Measurements from ENCODE around the gene FBXO21.
A peak's percentile ranks its signal among the peaks of the same experiment; 100 is the strongest.
"Not testable (repeated sequence)": the region's sequence is repeated elsewhere in the genome, so short reads cannot be mapped to it uniquely, and the experiment has no call there.

FBXO21 gene

DNA sequence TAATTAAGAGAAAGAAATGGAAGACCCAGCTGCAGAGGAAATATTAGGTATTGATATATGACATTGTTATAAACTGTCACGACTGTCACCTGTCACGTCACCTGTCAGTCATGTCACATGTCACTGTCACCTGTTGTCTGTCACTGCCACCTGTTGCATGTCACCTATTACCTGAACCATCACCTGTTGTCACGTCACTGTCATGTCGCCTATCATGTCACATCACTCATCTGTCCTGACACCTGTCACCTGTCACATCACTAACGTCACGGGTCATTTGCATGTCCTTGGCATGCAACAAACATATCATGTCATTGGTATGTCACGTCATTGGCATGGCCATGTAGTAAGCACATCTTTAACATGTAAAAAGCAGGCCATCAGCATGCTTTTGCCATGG lies 64.5 kb downstream of the FBXO21 start:
- no peak for TF ChIP-seq GATA1 (IDR thresholded peaks at IDR 0.05; ENCODE audit: low read depth, low read length)
- no peak for TF ChIP-seq POLR2A (IDR thresholded peaks at IDR 0.05; ENCODE audit: low read length)
- DNase-seq, result no peak

DNA sequence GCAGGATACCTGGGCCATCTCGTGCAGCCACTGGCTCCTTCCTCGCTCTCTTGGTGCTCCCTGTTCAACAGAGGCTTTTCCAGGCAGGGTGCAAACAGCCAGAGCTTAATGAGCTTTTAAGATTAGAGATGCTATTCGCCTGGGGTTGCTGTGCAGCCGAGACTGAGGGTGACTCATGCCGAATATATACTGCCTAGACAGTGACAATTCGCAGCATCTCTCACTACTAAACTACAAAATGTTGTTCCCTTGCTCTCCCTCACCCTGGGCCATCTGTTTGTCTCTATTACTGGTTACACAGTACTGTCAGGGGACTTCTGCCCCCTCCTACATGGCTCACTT lies 65.0 kb downstream of the FBXO21 start:
- TF ChIP-seq POLR2A (IDR thresholded peaks at IDR 0.05; ENCODE audit: low read length), result no peak
- TF ChIP-seq GATA1 (IDR thresholded peaks at IDR 0.05; ENCODE audit: low read depth, low read length), result no peak
- no peak for DNase-seq

DNA sequence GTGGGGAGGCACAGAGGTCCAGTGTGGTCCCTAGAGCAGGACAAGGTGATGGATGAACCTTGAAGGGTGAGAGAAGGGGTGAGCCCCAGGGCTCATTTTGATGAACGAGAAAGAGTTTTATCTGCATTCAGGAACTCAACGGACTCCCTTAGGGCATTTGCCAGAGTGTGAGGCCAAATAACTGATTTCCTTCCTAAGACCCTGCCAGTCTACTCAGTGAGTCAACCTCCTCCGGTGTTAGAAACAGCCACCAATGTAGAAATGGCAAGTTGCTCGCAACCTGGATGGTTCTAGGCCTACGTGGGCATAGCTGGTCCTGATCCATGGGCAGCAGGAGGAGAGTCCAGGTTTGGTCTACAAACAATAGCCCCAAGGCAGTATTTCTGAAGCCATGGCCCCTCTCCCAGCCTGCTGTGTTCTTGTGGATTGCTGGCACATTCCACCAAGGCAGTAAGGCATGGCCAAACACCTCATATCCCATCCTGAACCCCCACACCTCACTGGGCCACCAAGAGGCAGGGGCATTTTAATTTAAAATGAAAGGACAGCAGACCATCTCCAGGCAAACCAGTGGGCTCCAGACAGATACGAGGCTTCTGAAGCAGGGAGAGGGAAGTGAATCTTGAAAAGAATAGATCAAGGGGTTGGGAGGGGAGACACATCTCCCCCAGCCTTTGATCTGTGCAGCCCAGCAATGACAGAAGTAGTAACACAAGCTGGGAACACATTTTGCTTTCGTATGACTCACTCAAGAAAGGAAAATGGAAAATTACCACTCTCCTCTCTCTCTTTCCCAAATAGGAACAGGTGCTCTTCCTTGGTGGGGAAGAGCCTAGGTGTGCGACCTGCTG lies 65.6 kb downstream of the FBXO21 start:
- DNase-seq, result no peak
- TF ChIP-seq POLR2A (IDR thresholded peaks at IDR 0.05; ENCODE audit: low read length) (no peak), GATA1 (IDR thresholded peaks at IDR 0.05; ENCODE audit: low read depth, low read length) (no peak)

DNA sequence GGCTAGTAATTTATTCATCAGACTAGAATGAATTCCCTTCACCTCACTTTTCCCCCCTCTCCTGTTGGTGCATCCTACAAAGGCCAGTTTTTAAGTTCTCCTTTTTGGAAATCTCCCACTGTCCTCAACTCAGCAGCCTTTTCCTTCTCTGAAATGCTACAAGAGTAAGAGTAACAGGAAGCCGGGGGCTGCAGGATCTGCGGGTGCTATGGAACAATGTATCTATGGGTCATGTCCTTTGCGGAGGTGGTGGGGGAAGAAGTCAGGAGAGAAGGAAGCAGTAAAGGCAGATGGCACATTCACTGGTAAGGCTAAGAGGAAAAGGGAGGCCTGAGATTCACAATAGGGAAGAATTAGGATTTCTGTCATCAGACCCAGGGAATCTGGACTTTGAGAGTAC lies 68.8 kb downstream of the FBXO21 start:
- no peak for DNase-seq
- TF ChIP-seq GATA1 (IDR thresholded peaks at IDR 0.05; ENCODE audit: low read depth, low read length) (no peak), POLR2A (IDR thresholded peaks at IDR 0.05; ENCODE audit: low read length) (no peak)

DNA sequence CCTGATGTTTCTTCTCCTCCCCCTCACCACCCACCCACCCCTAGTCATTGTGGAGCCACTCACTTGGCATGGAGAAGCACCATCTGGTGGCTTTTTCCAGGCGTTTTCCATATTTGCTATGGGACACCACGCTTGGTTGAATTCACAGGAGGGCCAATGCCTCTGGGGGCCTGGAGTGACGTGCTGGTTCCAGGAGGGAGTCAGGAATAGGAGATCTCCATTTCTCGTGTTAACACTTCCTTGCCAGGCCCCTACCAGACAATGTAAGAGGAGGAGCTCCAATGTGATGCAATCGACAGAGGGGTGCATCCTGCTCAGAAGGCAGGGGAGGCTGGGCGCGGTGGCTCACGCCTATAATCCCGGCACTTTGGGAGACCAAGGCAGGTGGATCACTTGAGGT lies 69.5 kb downstream of the FBXO21 start:
- TF ChIP-seq POLR2A (IDR thresholded peaks at IDR 0.05; ENCODE audit: low read length), result no peak
- TF ChIP-seq GATA1 (IDR thresholded peaks at IDR 0.05; ENCODE audit: low read depth, low read length), result no peak
- DNase-seq, result no peak

DNA sequence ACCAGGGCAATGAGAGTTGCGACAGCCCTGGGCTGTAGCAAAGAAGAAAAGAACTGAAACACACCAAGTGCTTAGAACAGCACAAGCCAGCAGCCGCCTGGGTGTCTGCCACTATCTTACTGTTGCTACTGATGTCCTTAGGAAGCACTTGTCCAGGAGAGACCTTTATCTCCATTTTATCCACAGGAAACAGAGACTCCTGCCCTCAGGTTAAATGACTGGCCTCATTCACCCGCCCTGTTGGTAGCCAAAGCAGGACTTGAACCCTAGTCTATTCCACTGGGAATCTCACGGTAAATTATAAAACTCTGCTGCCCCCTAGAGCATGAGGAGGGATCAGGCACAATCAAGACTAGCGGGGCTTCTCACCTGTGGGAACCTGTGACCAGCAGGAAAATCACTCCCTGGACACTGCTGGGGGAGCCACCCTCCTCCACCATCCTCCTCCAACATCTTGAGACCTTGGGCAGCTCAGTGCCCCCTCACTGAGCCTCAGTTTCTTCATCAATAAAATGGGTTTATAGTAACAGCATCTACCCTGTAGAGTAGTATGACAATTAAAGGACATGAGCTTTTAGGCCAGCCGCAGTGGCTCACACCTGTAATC lies 70.6 kb downstream of the FBXO21 start:
- TF ChIP-seq GATA1 (IDR thresholded peaks at IDR 0.05; ENCODE audit: low read depth, low read length) (no peak), POLR2A (IDR thresholded peaks at IDR 0.05; ENCODE audit: low read length) (no peak)
- DNase-seq, result peak; percentile 50 to 73

DNA sequence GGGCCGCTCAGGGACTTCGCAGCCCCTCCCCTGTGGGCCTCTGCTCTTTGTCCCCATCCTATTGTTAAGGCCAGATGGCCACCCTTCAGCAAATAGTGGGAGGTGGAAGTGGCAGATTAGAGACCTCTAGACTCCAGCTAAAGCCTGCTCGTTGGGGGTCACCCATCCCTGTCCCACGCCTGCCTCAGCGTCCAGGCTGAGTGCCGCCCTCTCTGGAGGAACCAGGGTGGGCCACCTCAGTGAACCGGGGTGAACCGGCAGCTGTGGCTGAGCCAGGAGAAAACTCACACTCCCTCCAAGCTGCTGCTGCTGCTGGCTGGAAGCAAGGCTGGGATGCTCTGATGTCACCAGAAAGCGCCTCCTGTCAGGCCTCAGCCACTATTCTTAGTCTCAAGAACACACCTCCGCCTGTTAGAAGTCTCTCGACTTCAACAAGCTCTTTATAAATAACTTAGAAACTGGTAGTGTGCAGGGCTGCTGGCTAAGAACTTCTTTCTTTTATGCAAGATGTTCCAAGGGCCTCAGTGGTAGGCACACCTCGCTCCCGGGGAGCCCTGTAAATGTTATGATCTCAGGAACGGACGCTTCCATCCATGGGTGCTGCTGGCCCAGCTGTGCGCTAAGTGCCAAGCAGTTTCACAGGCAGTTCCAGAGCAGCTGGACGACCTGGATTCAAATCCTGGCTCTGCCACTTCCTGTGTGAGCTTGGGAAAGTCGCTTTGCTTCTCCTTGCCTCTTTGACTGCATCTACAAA lies 71.3 kb downstream of the FBXO21 start:
- TF ChIP-seq POLR2A (IDR thresholded peaks at IDR 0.05; ENCODE audit: low read length), result no peak
- no peak for TF ChIP-seq GATA1 (IDR thresholded peaks at IDR 0.05; ENCODE audit: low read depth, low read length)
- no peak for DNase-seq

DNA sequence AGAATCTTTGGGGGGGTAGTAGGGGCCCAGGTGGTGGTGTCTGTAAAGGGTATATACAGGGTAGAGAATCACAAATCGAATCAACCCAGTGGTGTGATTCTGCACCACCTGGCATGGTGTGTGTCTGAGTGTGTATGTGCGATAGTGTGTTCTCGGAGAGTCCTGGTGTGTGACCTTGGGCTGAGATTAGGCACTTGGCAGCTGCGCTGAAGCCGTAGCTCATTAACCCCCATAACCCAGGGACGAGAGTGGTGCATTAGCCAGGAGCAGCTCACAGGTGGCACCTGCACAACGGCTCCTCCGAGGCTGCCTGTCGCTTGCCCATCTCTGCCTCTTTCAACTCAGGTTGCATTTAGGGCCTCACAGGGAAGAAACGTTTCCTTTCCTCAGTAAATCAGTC lies 75.5 kb downstream of the FBXO21 start:
- no peak for TF ChIP-seq GATA1 (IDR thresholded peaks at IDR 0.05; ENCODE audit: low read depth, low read length)
- TF ChIP-seq POLR2A (IDR thresholded peaks at IDR 0.05; ENCODE audit: low read length), result no peak
- no peak for DNase-seq

DNA sequence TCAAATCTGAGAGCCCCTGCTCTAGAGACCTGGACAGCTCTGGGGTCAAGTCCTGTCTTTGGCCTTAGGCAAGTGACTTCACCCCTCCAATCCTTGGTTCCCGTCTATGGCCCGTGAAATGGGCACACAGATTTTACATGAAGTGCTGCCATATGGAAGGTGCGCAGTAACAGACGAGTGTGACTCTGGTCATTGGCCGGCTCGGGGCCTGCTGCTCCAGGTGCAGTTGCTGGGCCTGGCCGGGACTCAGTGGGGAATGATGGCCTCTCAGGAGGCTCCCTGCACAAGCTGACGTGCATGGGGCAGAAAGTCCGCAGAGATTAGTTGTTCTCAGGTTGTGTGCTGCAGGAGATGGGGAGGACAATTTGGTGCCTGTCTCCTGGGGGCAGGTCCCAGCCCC lies 77.0 kb downstream of the FBXO21 start:
- no peak for DNase-seq
- TF ChIP-seq POLR2A (IDR thresholded peaks at IDR 0.05; ENCODE audit: low read length) (no peak), GATA1 (IDR thresholded peaks at IDR 0.05; ENCODE audit: low read depth, low read length) (no peak)

DNA sequence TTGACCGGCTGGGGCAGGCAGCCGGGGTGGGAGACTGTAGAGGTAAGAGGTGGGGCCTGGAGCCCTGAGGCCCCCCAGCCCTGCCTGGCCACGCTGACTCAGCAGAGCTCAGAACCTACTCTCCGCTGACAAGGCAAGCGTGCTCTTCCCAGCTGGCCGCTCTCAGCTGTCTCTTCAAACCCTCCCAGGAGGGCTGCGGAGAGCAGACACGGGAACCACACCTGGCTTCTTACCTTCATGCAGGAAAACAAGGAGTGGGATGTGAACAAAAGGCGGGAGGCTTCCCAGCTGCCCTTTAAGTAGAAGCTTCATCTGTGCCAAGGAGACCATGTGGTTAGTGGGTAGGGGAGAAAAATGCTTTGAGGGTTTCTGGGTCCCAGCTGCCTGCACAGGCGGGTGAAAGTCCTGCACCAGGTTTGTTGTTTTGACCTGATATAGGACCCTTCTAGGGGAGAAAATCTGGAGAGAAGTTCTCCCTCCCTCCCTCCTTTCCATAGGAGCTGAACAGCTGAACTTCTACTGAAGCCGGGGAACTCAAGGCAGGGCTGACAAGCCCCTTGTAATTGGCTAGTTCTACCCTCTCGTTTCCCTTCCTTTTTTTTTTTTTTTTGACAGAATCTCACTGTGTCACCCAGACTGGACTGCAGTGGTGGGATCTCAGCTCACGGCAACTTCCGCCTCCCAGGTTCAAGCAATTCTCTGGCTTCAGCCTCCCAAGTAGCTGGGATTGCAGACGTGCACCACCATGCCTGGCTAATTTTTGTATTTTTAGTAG lies 78.3 kb downstream of the FBXO21 start:
- DNase-seq, result peak; percentile 49 to 63
- TF ChIP-seq POLR2A (IDR thresholded peaks at IDR 0.05; ENCODE audit: low read length) (no peak), GATA1 (IDR thresholded peaks at IDR 0.05; ENCODE audit: low read depth, low read length) (no peak)

DNA sequence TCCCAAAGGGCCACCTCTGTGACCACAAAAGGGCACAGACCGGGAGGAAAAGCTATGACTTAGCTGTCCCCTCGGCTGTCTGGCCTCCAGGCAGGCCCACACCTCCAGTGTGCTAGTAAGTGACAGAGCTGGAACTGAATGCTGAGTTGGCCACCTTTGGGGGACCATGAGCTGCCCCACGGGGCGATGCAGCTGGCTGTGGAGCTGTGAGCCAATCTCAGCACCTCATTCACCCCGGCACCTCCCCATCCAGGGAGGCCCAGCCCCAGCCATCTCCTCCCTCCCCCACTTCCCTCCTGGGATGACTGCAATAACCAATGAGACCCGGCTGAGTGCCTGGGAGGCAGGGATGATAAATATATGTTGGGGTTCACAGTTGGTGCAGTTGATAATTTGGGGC lies 78.9 kb downstream of the FBXO21 start:
- DNase-seq, result no peak
- no peak for TF ChIP-seq POLR2A (IDR thresholded peaks at IDR 0.05; ENCODE audit: low read length)
- TF ChIP-seq GATA1 (IDR thresholded peaks at IDR 0.05; ENCODE audit: low read depth, low read length), result no peak

DNA sequence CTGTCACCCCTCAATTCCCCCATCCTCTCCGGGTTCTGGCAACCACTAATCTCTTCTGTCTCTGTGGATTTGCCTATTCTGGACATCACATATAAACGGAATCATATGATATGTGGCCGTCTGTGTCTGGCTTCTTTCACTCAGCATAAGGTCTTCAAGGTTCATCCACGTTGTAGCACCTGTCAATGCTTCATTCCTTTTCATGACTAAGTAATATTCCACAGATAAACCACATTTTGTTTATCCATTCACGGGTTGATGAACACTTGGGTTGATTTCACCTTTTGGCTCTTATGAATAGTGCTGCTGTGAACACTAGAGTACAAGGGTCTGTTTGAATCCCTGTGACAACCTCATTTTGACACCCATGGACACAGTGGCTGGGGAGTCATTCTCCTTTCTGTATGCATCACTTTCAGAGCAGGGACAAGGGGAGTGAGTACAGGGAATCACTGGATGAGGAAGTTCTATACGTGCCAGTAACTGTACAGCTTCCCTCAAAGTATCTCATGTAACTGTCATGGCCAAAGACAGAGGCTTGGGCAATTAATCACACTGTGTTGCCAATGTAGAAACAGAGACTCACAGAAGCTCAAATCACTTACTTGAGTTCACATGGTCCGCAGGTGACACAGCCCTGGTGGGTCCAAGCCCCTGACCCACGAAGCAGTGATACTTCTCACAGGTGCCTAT lies 80.2 kb downstream of the FBXO21 start:
- TF ChIP-seq POLR2A (IDR thresholded peaks at IDR 0.05; ENCODE audit: low read length), result no peak
- no peak for TF ChIP-seq GATA1 (IDR thresholded peaks at IDR 0.05; ENCODE audit: low read depth, low read length)
- no peak for DNase-seq

DNA sequence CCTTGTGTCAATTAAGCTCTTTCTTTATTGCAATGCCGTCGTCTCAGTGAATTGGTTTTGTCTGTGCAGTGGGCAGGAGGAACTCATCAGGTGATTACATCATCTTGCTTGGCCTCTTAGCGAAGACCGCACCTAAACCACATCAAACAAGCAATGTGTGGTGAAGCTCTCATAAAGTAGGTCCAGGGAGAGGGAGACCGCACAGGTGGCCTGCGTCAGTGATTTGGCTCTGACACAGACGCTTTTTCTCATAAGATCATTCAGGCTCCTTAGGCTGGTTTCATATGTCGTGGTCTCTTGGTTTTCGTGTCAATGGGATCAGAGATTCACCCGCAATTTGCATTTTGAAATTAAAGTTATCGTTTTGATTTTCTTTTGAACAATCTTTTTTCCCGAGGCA lies 84.4 kb downstream of the FBXO21 start:
- DNase-seq, result no peak
- TF ChIP-seq GATA1 (IDR thresholded peaks at IDR 0.05; ENCODE audit: low read depth, low read length), result no peak
- TF ChIP-seq POLR2A (IDR thresholded peaks at IDR 0.05; ENCODE audit: low read length), result no peak

DNA sequence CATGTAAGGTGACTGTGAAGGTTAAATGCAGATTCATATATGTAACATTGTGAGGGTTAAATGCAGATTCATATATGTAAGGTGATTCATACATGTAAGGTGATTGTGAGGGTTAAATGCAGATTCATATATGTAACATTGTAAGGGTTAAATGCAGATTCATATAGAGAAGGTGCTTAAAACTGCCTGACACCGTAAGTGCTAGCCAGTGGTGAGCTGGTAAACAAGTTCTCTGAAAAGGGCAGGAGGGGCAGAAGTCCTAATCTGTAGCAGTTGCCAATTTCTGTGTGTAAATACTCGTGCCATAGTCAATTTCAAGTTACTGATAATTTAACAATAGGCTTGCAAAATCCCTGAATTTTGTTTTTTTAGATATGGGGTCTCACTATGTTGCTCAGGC lies 86.3 kb downstream of the FBXO21 start:
- DNase-seq, result not testable (repeated sequence)
